IPS DF 19.7 (cell line): ENCODE data around the gene SPRR2D.
"Not testable (repeated sequence)": the region's sequence is repeated elsewhere in the genome, so short reads cannot be mapped to it uniquely, and the experiment has no call there.

Experiments used
- DNase-seq: peaks from one replicate; pipeline ENCODE4 v3.0.0-alpha.2; 2013; ENCODE audit warnings: low read depth, low spot score

SPRR2D gene

GRCh38 chr1:153040950-153041631 lies at the start of gene SPRR2D:
SPRR2D (minus strand) TSS chr1:153041120; CDS start chr1:153040346, 774 bp downstream.
- DNase-seq: no peak

GRCh38 chr1:153087652-153088051 lies 46.7 kb upstream of the SPRR2D start:
- no peak for DNase-seq

- no peak for DNase-seq
Measured at GRCh38 chr1:153081736-153082135, 40.8 kb upstream of the SPRR2D start.

GRCh38 chr1:153072806-153073726 lies 32.1 kb upstream of the SPRR2D start:
- no peak for DNase-seq

- DNase-seq: no peak
Measured at GRCh38 chr1:153071511-153071910, 30.6 kb upstream of the SPRR2D start, which contains the start of gene SPRR2B. SPRR2B (minus strand) TSS chr1:153071611; CDS start chr1:153070839, 772 bp downstream.

GRCh38 chr1:153070243-153070642 lies 29.3 kb upstream of the SPRR2D start:
- DNase-seq: no peak

GRCh38 chr1:153058826-153059784 lies 18.2 kb upstream of the SPRR2D start:
- DNase-seq: no peak

- no peak for DNase-seq
Measured at GRCh38 chr1:153058154-153058553, 17.2 kb upstream of the SPRR2D start.

- no peak for DNase-seq
Measured at GRCh38 chr1:153057375-153057774, 16.5 kb upstream of the SPRR2D start, which contains the start of gene SPRR2A. SPRR2A (minus strand) TSS chr1:153057512; CDS start chr1:153056735, 777 bp downstream.

GRCh38 chr1:153056111-153056510 lies 15.2 kb upstream of the SPRR2D start:
- DNase-seq: not testable (repeated sequence)

GRCh38 chr1:153049211-153049610 lies 8.3 kb upstream of the SPRR2D start:
- DNase-seq: no peak

- DNase-seq: no peak
Measured at GRCh38 chr1:153035211-153035610, 5.7 kb downstream of the SPRR2D start.

- peak; percentile 38 for DNase-seq
Measured at GRCh38 chr1:153032677-153033308, 8.1 kb downstream of the SPRR2D start.

GRCh38 chr1:153032073-153032472 lies 8.8 kb downstream of the SPRR2D start:
- no peak for DNase-seq

GRCh38 chr1:153030895-153031294 lies 10.0 kb downstream of the SPRR2D start, which contains the start of gene SPRR1B:
SPRR1B (plus strand) TSS chr1:153031203; CDS start chr1:153032346, 1,143 bp downstream.
- DNase-seq: no peak

GRCh38 chr1:153028766-153029165 lies 12.2 kb downstream of the SPRR2D start:
- no peak for DNase-seq

- DNase-seq: no peak
Measured at GRCh38 chr1:153025797-153026196, 15.1 kb downstream of the SPRR2D start.

- DNase-seq: no peak
Measured at GRCh38 chr1:153024413-153024812, 16.5 kb downstream of the SPRR2D start.

- no peak for DNase-seq
Measured at GRCh38 chr1:153023109-153023508, 17.8 kb downstream of the SPRR2D start.

GRCh38 chr1:153022340-153022739 lies 18.6 kb downstream of the SPRR2D start:
- DNase-seq: not testable (repeated sequence)

- DNase-seq: not testable (repeated sequence)
Measured at GRCh38 chr1:153021829-153022228, 19.1 kb downstream of the SPRR2D start.
